Gastroesophageal sphincter (tissue), 3 donors: ENCODE results near the gene ARHGEF17.

ENCODE experiments used
- CTCF ChIP-seq, 4 experiments: fragments of 200-600 bp in 2 of 4; fragments of 450-650 bp in 2 of 4; sonication (generic) in 1 of 4; IDR thresholded peaks; one replicate each; pipeline ENCODE4 v1.5.1; 2017 to 2019; ENCODE audit warnings: antibody characterized with exemption in 4 of 4, mild to moderate bottlenecking in 2 of 4, moderate library complexity in 2 of 4
- POLR2A ChIP-seq, 2 donors: fragments of 450-650 bp; IDR thresholded peaks; one replicate each; pipeline ENCODE4 v1.6.1; 2017; ENCODE audit warnings: antibody characterized with exemption in 2 of 2, mild to moderate bottlenecking in 2 of 2, moderate library complexity in 1 of 2
- POLR2AphosphoS5 ChIP-seq: sonication (generic); formaldehyde crosslinking; IDR thresholded peaks from one replicate; pipeline ENCODE4 v1.6.1; 2017; ENCODE audit warnings: antibody characterized with exemption

- TF ChIP-seq CTCF (IDR thresholded peaks at IDR 0.05) (no peak), POLR2A (IDR thresholded peaks at IDR 0.05) (no peak), POLR2AphosphoS5 (no peak)
Measured at GRCh38 chr11:73380331-73380730, 72.3 kb downstream of the ARHGEF17 start.
